ENCODE data around the gene TXNIP.
A peak's percentile ranks its signal among the peaks of the same experiment; 100 is the strongest.
"Not testable (repeated sequence)": the region's sequence is repeated elsewhere in the genome, so short reads cannot be mapped to it uniquely, and the experiment has no call there.

The TXNIP gene

GRCh38 chr1:145996433-145997015 is at the start of gene TXNIP:
TXNIP (minus strand) TSS chr1:145996579; CDS start chr1:145996266, 313 bp downstream.
- peak; percentile 95 to 96 for DNase-seq

- DNase-seq = no peak
These were observed 43.4 kb upstream of the TXNIP start for GRCh38 chr1:146039844-146040194.

GRCh38 chr1:146036965-146037646 is 40.7 kb upstream of the TXNIP start:
- DNase-seq = peak; percentile 63 to 73

GRCh38 chr1:146036241-146036964 is 40.0 kb upstream of the TXNIP start:
- DNase-seq = peak; percentile 62 to 65

GRCh38 chr1:146035048-146035423 is 38.7 kb upstream of the TXNIP start:
- peak; percentile 26 to 38 for DNase-seq

GRCh38 chr1:146032631-146033219 is 36.3 kb upstream of the TXNIP start:
- DNase-seq = peak; percentile 71 to 83

GRCh38 chr1:146031476-146031875 is 35.1 kb upstream of the TXNIP start:
- DNase-seq = no peak

- no peak for DNase-seq
These were observed 32.7 kb upstream of the TXNIP start for GRCh38 chr1:146029117-146029516.

- DNase-seq = not testable (repeated sequence)
These were observed 30.3 kb upstream of the TXNIP start for GRCh38 chr1:146026650-146027049.

- DNase-seq = not testable (repeated sequence)
These were observed 29.6 kb upstream of the TXNIP start for GRCh38 chr1:146025787-146026495.

- DNase-seq = no peak
These were observed 26.2 kb upstream of the TXNIP start for GRCh38 chr1:146022403-146023127.

GRCh38 chr1:146021622-146022402 is 25.4 kb upstream of the TXNIP start, which contains the start of gene HJV:
HJV (minus strand) TSS chr1:146021735; CDS start chr1:146020231, 1,504 bp downstream.
- DNase-seq = no peak

- no peak for DNase-seq
These were observed 24.7 kb upstream of the TXNIP start for GRCh38 chr1:146021050-146021445.

- peak; percentile 46 to 60 for DNase-seq
These were observed 24.0 kb upstream of the TXNIP start for GRCh38 chr1:146020058-146021049.

- no peak for DNase-seq
These were observed 23.1 kb upstream of the TXNIP start for GRCh38 chr1:146019231-146020057.

GRCh38 chr1:146016891-146017290 is 20.5 kb upstream of the TXNIP start:
- no peak for DNase-seq

- no peak for DNase-seq
These were observed 17.2 kb upstream of the TXNIP start for GRCh38 chr1:146013559-146013922.

- peak; percentile 63 to 68 for DNase-seq
These were observed 16.6 kb upstream of the TXNIP start for GRCh38 chr1:146012703-146013558.
